Left lung (tissue), 10 donors: ENCODE results near the gene CAPG. TPM values are rescaled to one million over a fixed set of nuclear protein-coding genes. Genes with fewer than 3 reads are reported as not detected.

Experiments used
- ATAC-seq: fragments of 200-7000 bp; cut with Tn5 transposase; one replicate; pipeline ENCODE4 v1.9.1; 2020; ENCODE audit warnings: moderate library complexity
- DNase-seq, 4 donors: peaks; one replicate each; pipeline ENCODE4 v3.0.0-alpha.2; 2013 to 2020
- H3K27ac ChIP-seq, 2 donors: fragments of 200-600 bp; sonication (generic) in 1 of 2; one replicate each; pipeline versions ENCODE4 v1.5.0 to v1.8.0; 2020 to 2021
- H3K27me3 ChIP-seq, 2 donors: fragments of 200-600 bp; sonication (generic) in 1 of 2; one replicate each; pipeline versions ENCODE4 v1.5.0 to v1.8.0; 2020 to 2021
- H3K36me3 ChIP-seq, 2 donors: fragments of 200-600 bp; sonication (generic) in 1 of 2; one replicate each; pipeline versions ENCODE4 v1.5.0 to v1.8.0; 2020 to 2021
- H3K4me1 ChIP-seq, 2 donors: fragments of 200-600 bp; one replicate each; pipeline ENCODE4 v1.8.0; 2021
- H3K4me3 ChIP-seq, 2 donors: fragments of 200-600 bp; sonication (generic) in 1 of 2; one replicate each; pipeline versions ENCODE4 v1.5.0 to v1.8.0; 2020 to 2021; ENCODE audit warnings: mild to moderate bottlenecking in 1 of 2
- H3K9me3 ChIP-seq, 2 donors: fragments of 200-600 bp; sonication (generic) in 1 of 2; one replicate each; pipeline versions ENCODE4 v1.5.0 to v1.8.0; 2020 to 2021
- CTCF ChIP-seq, 2 donors: fragments of 200-600 bp; sonication (generic) in 1 of 2; IDR thresholded peaks; one replicate each; pipeline versions ENCODE4 v1.5.0 to v1.8.0; 2021; ENCODE audit warnings: antibody characterized with exemption in 2 of 2
- intact Hi-C, 2 donors: fragments of 100-400 bp; cut with DNase I; formaldehyde crosslinking; loops; one replicate each; pipeline versions ENCODE4 v1.11.2 to v1.14.2; 2022
- polyA plus RNA-seq, 6 donors: library from polyadenylated mRNA; unstranded; fragments of 120-200 nt; gene quantifications; one replicate each; pipeline ENCODE4 v1.2.1, GENCODE V29; 2013; ENCODE audit not compliant: insufficient read length in 6 of 6
- total RNA-seq, 2 donors: library from RNA; stranded (reverse); fragmentation: NEBNext Ultra II Directional; extraction: Animal tissue kit (Norgen Biotek cat#: 25700); gene quantifications; one replicate each; pipeline ENCODE4 v1.2.1, GENCODE V29; 2021
- donor health status: DM: no; HTN: yes; CAD: no.
- donor health status: DM: no; HTN: no; CAD: no.

The CAPG gene
- total and polyA plus RNA-seq, 8 donors = 45.8 to 418 (median 55.7) TPM

- Histone ChIP-seq H3K27me3 (no peaks in the 10 kb centered on the region), H3K27ac (no peak overlapping the region), H3K9me3 (no peaks in the 10 kb centered on the region), H3K36me3 (no peaks in the 10 kb centered on the region), H3K4me1 (peaks cover 6 to 57% of the 10 kb centered on the region in 2 donors), H3K4me3 (no peak overlapping the region)
- no peak for DNase-seq
- TF ChIP-seq CTCF (IDR thresholded peaks at IDR 0.05) = no peak
- intact Hi-C loops = no loop called here
- ATAC-seq = no peak
These were observed 21.5 kb upstream of the CAPG start for GRCh38 chr2:85431570-85432205.

GRCh38 chr2:85430752-85431569 is 20.8 kb upstream of the CAPG start:
- H3K4me1 ChIP-seq = peaks cover 6 to 50% of the 10 kb centered on the region in 2 donors
- intact Hi-C loops = no loop called here
- DNase-seq = no peak
- no peak overlapping the region for H3K4me3 ChIP-seq
- no peak for ATAC-seq
- H3K9me3 ChIP-seq = no peaks in the 10 kb centered on the region
- H3K27ac ChIP-seq = no peak overlapping the region
- no peak for TF ChIP-seq CTCF (IDR thresholded peaks at IDR 0.05)
- no peaks in the 10 kb centered on the region for H3K36me3 ChIP-seq
- H3K27me3 ChIP-seq = no peaks in the 10 kb centered on the region

GRCh38 chr2:85429924-85430289 is 19.7 kb upstream of the CAPG start:
- Histone ChIP-seq H3K36me3 (no peaks in the 10 kb centered on the region), H3K4me1 (peaks cover 6 to 39% of the 10 kb centered on the region in 2 donors), H3K27me3 (no peaks in the 10 kb centered on the region), H3K27ac (no peak overlapping the region), H3K9me3 (no peaks in the 10 kb centered on the region), H3K4me3 (no peak overlapping the region)
- DNase-seq (no peak), ATAC-seq (no peak)
- intact Hi-C loops = loop anchor here in 1 of 2 donors (5.0 kb wide), 1 partner anchor 107 kb away; the partner anchor contains the start of gene MAT2A
- no peak for TF ChIP-seq CTCF (IDR thresholded peaks at IDR 0.05)

GRCh38 chr2:85429213-85429923 is 19.2 kb upstream of the CAPG start:
- H3K4me3 ChIP-seq = no peak overlapping the region
- ATAC-seq (no peak), DNase-seq (no peak)
- no peaks in the 10 kb centered on the region for H3K9me3 ChIP-seq
- intact Hi-C loops = loop anchor here in 1 of 2 donors (5.0 kb wide), 1 partner anchor 108 kb away; the partner anchor contains the start of gene MAT2A
- H3K27ac ChIP-seq = no peak overlapping the region
- TF ChIP-seq CTCF (IDR thresholded peaks at IDR 0.05) = no peak
- H3K4me1 ChIP-seq = peaks cover 6 to 35% of the 10 kb centered on the region in 2 donors
- no peaks in the 10 kb centered on the region for H3K36me3 ChIP-seq
- no peaks in the 10 kb centered on the region for H3K27me3 ChIP-seq
